K562 (cell line): Measurements from ENCODE around the gene ZC3H18. TPM values are rescaled to one million over a fixed set of nuclear protein-coding genes. Genes with fewer than 3 reads are reported as not detected.

ENCODE experiments used
- ASH1L ChIP-seq: fragments of 450-650 bp; IDR thresholded peaks from 2 replicates; pipeline ENCODE4 v1.6.1; 2018; ENCODE audit warnings: borderline replicate concordance, mild to moderate bottlenecking, low read depth; ENCODE audit not compliant: partially characterized antibody
- ETS2 ChIP-seq: IDR thresholded peaks from 2 replicates; pipeline ENCODE4 v1.6.1; 2016; ENCODE audit warnings: borderline replicate concordance, missing genetic modification characterization, mild to moderate bottlenecking, moderate library complexity, missing compliant biosample characterization; ENCODE audit not compliant: poor library complexity, severe bottlenecking
- IRF2 ChIP-seq: sonication (generic); formaldehyde crosslinking; IDR thresholded peaks from 2 replicates; pipeline ENCODE4 v1.8.1; 2022; ENCODE audit warnings: mild to moderate bottlenecking, missing genetic modification reagents
- MAZ ChIP-seq, 2 experiments: fragments of 450-650 bp in 1 of 2; sonication (generic) in 1 of 2; formaldehyde crosslinking; IDR thresholded peaks in 1 of 2; conservative IDR thresholded peaks in 1 of 2; 2 replicates each; pipeline versions ENCODE4 v1.4.0 to v1.5.0; 2020; ENCODE audit warnings: mild to moderate bottlenecking in 1 of 2, missing genetic modification reagents in 1 of 2
- NCOA1 ChIP-seq: fragments of 450-650 bp; IDR thresholded peaks from 2 replicates; pipeline ENCODE4 v1.6.1; 2016; ENCODE audit warnings: low read depth
- NR1H2 ChIP-seq: sonication (generic); formaldehyde crosslinking; IDR thresholded peaks from 2 replicates; pipeline ENCODE4 v1.4.0; 2020; ENCODE audit warnings: mild to moderate bottlenecking, missing genetic modification reagents
- NRF1 ChIP-seq, 2 experiments: fragments of 450-650 bp; IDR thresholded peaks in 1 of 2; conservative IDR thresholded peaks in 1 of 2; 2 replicates each; pipeline ENCODE4 v1.6.1; 2014; ENCODE audit warnings: mild to moderate bottlenecking in 2 of 2
- PREB ChIP-seq: sonication (generic); formaldehyde crosslinking; IDR thresholded peaks from 2 replicates; pipeline ENCODE4 v1.8.1; 2023; ENCODE audit warnings: mild to moderate bottlenecking, missing genetic modification reagents
- PRPF4 ChIP-seq: fragments of 200-400 bp; formaldehyde crosslinking; IDR thresholded peaks from one replicate; pipeline ENCODE4 v1.6.1; 2017; ENCODE audit warnings: low read length, low read depth, mild to moderate bottlenecking; ENCODE audit not compliant: insufficient read depth, poor library complexity, severe bottlenecking
- RBFOX2 ChIP-seq: fragments of 200-400 bp; formaldehyde crosslinking; IDR thresholded peaks from 2 replicates; pipeline ENCODE4 v1.6.1; 2017; ENCODE audit warnings: low read depth, mild to moderate bottlenecking, low read length, moderate library complexity
- RERE ChIP-seq: sonication (generic); formaldehyde crosslinking; IDR thresholded peaks from 2 replicates; pipeline ENCODE4 v1.8.0; 2023; ENCODE audit warnings: missing genetic modification reagents, mild to moderate bottlenecking, borderline replicate concordance
- RHOXF2B ChIP-seq: fragments of 250-450 bp; sonication (Bioruptor Pico); conservative IDR thresholded peaks from 2 replicates; pipeline ENCODE4 v1.5.1; 2021
- RNF219 ChIP-seq: fragments of 250-450 bp; sonication (Bioruptor Pico); IDR thresholded peaks from 2 replicates; pipeline ENCODE4 v1.5.0; 2022; ENCODE audit warnings: mild to moderate bottlenecking
- VEZF1 ChIP-seq: fragments of 200-800 bp; sonication (Bioruptor generic); IDR thresholded peaks from 2 replicates; pipeline ENCODE4 v1.6.1; 2017; ENCODE audit warnings: missing genetic modification characterization, missing compliant biosample characterization
- ZBTB7A ChIP-seq: IDR thresholded peaks from 2 replicates; pipeline ENCODE4 v1.6.1; 2011; ENCODE audit warnings: low read depth, mild to moderate bottlenecking, low read length, moderate library complexity, borderline replicate concordance; ENCODE audit not compliant: control insufficient read depth
- polyA plus RNA-seq, 8 experiments: library from polyadenylated mRNA; depleted of rRNA in 4 of 8; stranded (reverse) in 5 of 8; unstranded in 3 of 8; fragments of >200 nt; fragmentation: Nextera tagmentation in 2 of 8; fragmentation: Illumina TruSeq in 1 of 8; extraction: Ambion mirVana in 2 of 8; extraction: Trizol in 1 of 8; gene quantifications; 2 replicates each; pipeline versions ENCODE4 v1.2.1 to v1.2.3, GENCODE V29; 2011 to 2014; ENCODE audit warnings: inconsistent platforms in 1 of 8, missing spikeins in 1 of 8
- total RNA-seq, 7 experiments: library from RNA; depleted of rRNA in 6 of 7; stranded (reverse); fragments of >200 nt in 6 of 7; fragmentation: Illumina TruSeq in 2 of 7; extraction: Trizol in 2 of 7; gene quantifications; 2 replicates each; pipeline versions ENCODE4 v1.2.1 to v1.2.3, GENCODE V29; 2011 to 2021; ENCODE audit warnings: low replicate concordance in 1 of 7

ZC3H18 gene
- total and polyA plus RNA-seq, 9 of the 15 experiments (the other 6 are each of a cell fraction or from before 2014, with no cell fraction given) = 1.7 to 88.7 (median 26.9) TPM

GRCh38 chr16:88634141-88634993 is 64.2 kb downstream of the ZC3H18 start (continued):
- TF ChIP-seq RNF219 (CRISPR knock-in tag) (no peak), RBFOX2 (peak; percentile 63), NCOA1 (no peak), ZBTB7A (peak; percentile 29; the same call in 1 of the 2 replicates), MAZ (CRISPR knock-in tag; conservative IDR thresholded peaks at IDR 0.05 in 1 of 2, IDR thresholded peaks at IDR 0.05 in 1 of 2) (peak; percentile 37 to 66; a peak in 2 of 4 replicates), ETS2 (tag) (no peak), ASH1L (no peak), PREB (no peak), VEZF1 (CRISPR knock-in tag) (peak; percentile 63; the same call in 1 of the 2 replicates), NR1H2 (CRISPR knock-in tag) (peak; percentile 44; the same call in 1 of the 2 replicates), RHOXF2B (CRISPR knock-in tag) (no peak), PRPF4 (no peak), NRF1 (conservative IDR thresholded peaks at IDR 0.05 in 1 of 2, IDR thresholded peaks at IDR 0.05 in 1 of 2) (peak; percentile 64 to 69), RERE (peak; percentile 94; the same call in 1 of the 2 replicates), IRF2 (CRISPR knock-in tag) (no peak)
